Activated T-cell treated with anti-CD3 and anti-CD28 coated beads, Interleukin-2, amount 50 U/mL, for 48 hours (primary cell): ENCODE results near the gene ETV3.
A peak's percentile ranks its signal among the peaks of the same experiment; 100 is the strongest.

Experiments used
- DNase-seq, 2 experiments: peaks; one replicate each; pipeline ENCODE4 v3.0.0-alpha.2; 2020

Gene ETV3

GRCh38 chr1:157158967-157159366 lies 20.8 kb upstream of the ETV3 start:
- no peak for DNase-seq

- no peak for DNase-seq
Measured at GRCh38 chr1:157157501-157158190, 19.5 kb upstream of the ETV3 start.

GRCh38 chr1:157156058-157156541 lies 17.9 kb upstream of the ETV3 start:
- DNase-seq = peak; percentile 84 to 88

GRCh38 chr1:157155658-157156057 lies 17.5 kb upstream of the ETV3 start:
- DNase-seq = no peak

GRCh38 chr1:157154940-157155514 lies 16.8 kb upstream of the ETV3 start:
- DNase-seq = no peak

GRCh38 chr1:157154291-157154690 lies 16.1 kb upstream of the ETV3 start:
- DNase-seq = no peak

- DNase-seq = no peak
Measured at GRCh38 chr1:157153746-157154145, 15.6 kb upstream of the ETV3 start.

- DNase-seq = no peak
Measured at GRCh38 chr1:157152510-157152909, 14.3 kb upstream of the ETV3 start.

- no peak for DNase-seq
Measured at GRCh38 chr1:157151506-157151905, 13.3 kb upstream of the ETV3 start.

GRCh38 chr1:157151073-157151472 lies 12.9 kb upstream of the ETV3 start:
- DNase-seq = no peak

GRCh38 chr1:157150631-157151030 lies 12.4 kb upstream of the ETV3 start:
- no peak for DNase-seq

GRCh38 chr1:157147906-157148700 lies 9.9 kb upstream of the ETV3 start:
- DNase-seq = no peak

- no peak for DNase-seq
Measured at GRCh38 chr1:157147037-157147436, 8.8 kb upstream of the ETV3 start.

GRCh38 chr1:157146244-157146643 lies 8.0 kb upstream of the ETV3 start:
- DNase-seq = no peak

GRCh38 chr1:157145076-157145475 lies 6.9 kb upstream of the ETV3 start:
- no peak for DNase-seq

GRCh38 chr1:157144509-157144908 lies 6.3 kb upstream of the ETV3 start:
- DNase-seq = no peak

- DNase-seq = no peak
Measured at GRCh38 chr1:157142765-157143423, 4.7 kb upstream of the ETV3 start.

GRCh38 chr1:157142201-157142600 lies 4.0 kb upstream of the ETV3 start:
- no peak for DNase-seq

- DNase-seq = no peak
Measured at GRCh38 chr1:157141212-157141855, 3.1 kb upstream of the ETV3 start.

- DNase-seq = no peak
Measured at GRCh38 chr1:157140063-157140588, 1.9 kb upstream of the ETV3 start.

- DNase-seq = no peak
Measured at GRCh38 chr1:157139052-157139715, 989 bp upstream of the ETV3 start.
